PC-9 (cell line): Measurements from ENCODE around the gene WSCD2. TPM values are rescaled to one million over a fixed set of nuclear protein-coding genes. Genes with fewer than 3 reads are reported as not detected.
"Not testable (repeated sequence)": the region's sequence is repeated elsewhere in the genome, so short reads cannot be mapped to it uniquely, and the experiment has no call there.

Experiments used
- BruUV-seq: library from RNA; stranded (reverse); fragments of 400-500 nt; replicated peaks from 2 replicates; lab custom pipeline; 2021; lab: Mats Ljungman, UMichigan
- CTCF ChIA-PET: fragments of 300-600 bp; sonication (Branson Sonifier 250); formaldehyde crosslinking; loops from one replicate; lab custom pipeline; 2022; ENCODE audit warnings: antibody characterized with exemption; lab: Charles Lee
- POLR2A ChIA-PET: fragments of 300-600 bp; sonication (Branson Sonifier 250); formaldehyde crosslinking; loops from one replicate; lab custom pipeline; 2022; ENCODE audit warnings: antibody characterized with exemption; ENCODE audit not compliant: unreplicated experiment; lab: Charles Lee
- DNase-seq, 2 experiments: peaks; one replicate each; pipeline versions ENCODE4 v3.0.0 to v3.0.0-alpha.2; 2015 to 2022; ENCODE audit warnings: mixed read lengths in 1 of 2
- H2AFZ ChIP-seq: fragments of 200-600 bp; sonication (generic); 2 replicates; pipeline ENCODE4 v1.8.1; 2017; ENCODE audit warnings: antibody characterized with exemption
- H3F3A ChIP-seq: fragments of 200-600 bp; sonication (generic); 2 replicates; pipeline ENCODE4 v1.8.1; 2017; ENCODE audit warnings: antibody characterized with exemption, mild to moderate bottlenecking, low read depth; ENCODE audit not compliant: insufficient read depth
- H3K27ac ChIP-seq: fragments of 200-600 bp; sonication (generic); 2 replicates; pipeline ENCODE4 v1.6.1; 2016; ENCODE audit warnings: mixed run types
- H3K27me3 ChIP-seq: fragments of 200-600 bp; sonication (generic); 2 replicates; pipeline ENCODE4 v1.6.1; 2016; ENCODE audit warnings: low read depth, mixed run types; ENCODE audit not compliant: insufficient read depth
- H3K36me3 ChIP-seq: fragments of 200-600 bp; sonication (generic); 2 replicates; pipeline ENCODE4 v1.6.1; 2016; ENCODE audit warnings: low read depth, mixed run types
- H3K4me1 ChIP-seq: fragments of 200-600 bp; sonication (generic); replicated peaks from 2 replicates; pipeline ENCODE4 v1.6.1; 2016; ENCODE audit warnings: mixed run types; ENCODE audit not compliant: insufficient read depth
- H3K4me2 ChIP-seq: fragments of 200-600 bp; sonication (generic); 2 replicates; pipeline ENCODE4 v1.6.1; 2017; ENCODE audit warnings: mixed run types
- H3K4me3 ChIP-seq: fragments of 200-600 bp; sonication (generic); 2 replicates; pipeline ENCODE4 v1.6.1; 2016; ENCODE audit warnings: mixed run types
- H3K79me2 ChIP-seq: fragments of 200-600 bp; sonication (generic); 2 replicates; pipeline ENCODE4 v1.6.1; 2017; ENCODE audit warnings: low read depth, mixed run types
- H3K9me2 ChIP-seq: fragments of 200-600 bp; sonication (generic); 2 replicates; pipeline ENCODE4 v1.8.1; 2017; ENCODE audit warnings: mild to moderate bottlenecking; ENCODE audit not compliant: insufficient read depth
- H3K9me3 ChIP-seq: fragments of 200-600 bp; sonication (generic); 2 replicates; pipeline ENCODE4 v1.8.1; 2016; ENCODE audit warnings: low read depth; ENCODE audit not compliant: insufficient read depth
- H4K20me1 ChIP-seq: fragments of 200-600 bp; sonication (generic); 2 replicates; pipeline ENCODE4 v1.8.1; 2017; ENCODE audit not compliant: insufficient read depth
- CTCF ChIP-seq: fragments of 200-600 bp; sonication (generic); conservative IDR thresholded peaks from 2 replicates; pipeline ENCODE4 v1.6.1; 2017; ENCODE audit warnings: mixed run types, antibody characterized with exemption, mild to moderate bottlenecking, moderate library complexity
- EZH2 ChIP-seq: fragments of 200-600 bp; sonication (generic); IDR thresholded peaks from 2 replicates; pipeline ENCODE4 v1.8.0; 2017; ENCODE audit warnings: antibody characterized with exemption, low read depth
- intact Hi-C: fragments of 100-400 bp; cut with micrococcal nuclease; formaldehyde crosslinking; loops from one replicate; pipeline ENCODE4 v1.10.0; 2022; ENCODE audit not compliant: unreplicated experiment
- total RNA-seq: library from RNA; stranded (reverse); gene quantifications from 2 replicates; pipeline ENCODE4 v1.2.3, GENCODE V29; 2021

Gene WSCD2
- total RNA-seq, 1 experiment from 2014 or later = not detected

- intact Hi-C loops = no loop called here
- Histone ChIP-seq H3K27me3 (no peaks in the 10 kb centered on the region; the same call in 1 of the 2 replicates), H3K9me2 (no peaks in the 10 kb centered on the region), H3K4me3 (no peak overlapping the region), H3F3A (no peaks in the 10 kb centered on the region), H3K79me2 (no peaks in the 10 kb centered on the region), H3K27ac (no peak overlapping the region), H3K4me1 (no peaks in the 10 kb centered on the region), H3K9me3 (no peaks in the 10 kb centered on the region), H2AFZ (no peak overlapping the region), H3K36me3 (no peaks in the 10 kb centered on the region), H3K4me2 (no peak overlapping the region), H4K20me1 (no peaks in the 10 kb centered on the region)
- no peak for TF ChIP-seq EZH2
- no peak for TF ChIP-seq CTCF
- no TSS peak for BruUV-seq
- POLR2A ChIA-PET = no interaction called here
- CTCF ChIA-PET = no interaction called here
- no peak for DNase-seq
These were observed 89.8 kb downstream of the WSCD2 start for GRCh38 chr12:108218921-108219320.

- H3F3A ChIP-seq, H3K79me2 ChIP-seq, H3K27ac ChIP-seq, H2AFZ ChIP-seq, H3K36me3 ChIP-seq, intact Hi-C loops, H3K4me1 ChIP-seq, H3K27me3 ChIP-seq, CTCF ChIA-PET, H3K9me3 ChIP-seq, BruUV-seq, H3K9me2 ChIP-seq, POLR2A ChIA-PET, H4K20me1 ChIP-seq, DNase-seq, H3K4me2 ChIP-seq, H3K4me3 ChIP-seq: not testable (repeated sequence)
These were observed 96.0 kb downstream of the WSCD2 start for GRCh38 chr12:108225101-108225500.

- no peaks in the 10 kb centered on the region for H3F3A ChIP-seq
- ChIA-PET POLR2A (no interaction called here), CTCF (no interaction called here)
- TF ChIP-seq CTCF (no peak), EZH2 (no peak)
- no peak overlapping the region for H3K4me3 ChIP-seq
- H3K79me2 ChIP-seq = no peaks in the 10 kb centered on the region
- no peak overlapping the region for H3K27ac ChIP-seq
- no TSS peak for BruUV-seq
- no peak overlapping the region for H3K4me2 ChIP-seq
- H4K20me1 ChIP-seq = no peaks in the 10 kb centered on the region
- H3K9me2 ChIP-seq = no peaks in the 10 kb centered on the region
- no peaks in the 10 kb centered on the region for H3K4me1 ChIP-seq
- H3K27me3 ChIP-seq = 0 out of 2 replicates have a peak, but pooled peaks cover 10% of the 10 kb centered on the region
- no peaks in the 10 kb centered on the region for H3K9me3 ChIP-seq
- no peak for DNase-seq
- no peak overlapping the region for H2AFZ ChIP-seq
- no peaks in the 10 kb centered on the region for H3K36me3 ChIP-seq
- intact Hi-C loops = no loop called here
These were observed 97.8 kb downstream of the WSCD2 start for GRCh38 chr12:108226866-108227265.

- DNase-seq = no peak
- ChIA-PET POLR2A (no interaction called here), CTCF (no interaction called here)
- Histone ChIP-seq H3K27me3 (0 out of 2 replicates have a peak, but pooled peaks cover 10% of the 10 kb centered on the region), H3K4me3 (no peak overlapping the region), H3K27ac (no peak overlapping the region), H2AFZ (no peak overlapping the region), H3F3A (no peaks in the 10 kb centered on the region), H3K36me3 (no peaks in the 10 kb centered on the region), H3K4me2 (no peak overlapping the region), H4K20me1 (no peaks in the 10 kb centered on the region), H3K79me2 (no peaks in the 10 kb centered on the region), H3K4me1 (no peaks in the 10 kb centered on the region), H3K9me2 (no peaks in the 10 kb centered on the region), H3K9me3 (no peaks in the 10 kb centered on the region)
- no TSS peak for BruUV-seq
- intact Hi-C loops = no loop called here
- TF ChIP-seq EZH2 (no peak), CTCF (no peak)
These were observed 99.7 kb downstream of the WSCD2 start for GRCh38 chr12:108228746-108229145.
